Measurements from ENCODE around the gene SHISA2. TPM values are rescaled to one million over a fixed set of nuclear protein-coding genes. Genes with fewer than 3 reads are reported as not detected.

The SHISA2 gene
- total RNA-seq, 1 donor = 0.90 TPM

DNA sequence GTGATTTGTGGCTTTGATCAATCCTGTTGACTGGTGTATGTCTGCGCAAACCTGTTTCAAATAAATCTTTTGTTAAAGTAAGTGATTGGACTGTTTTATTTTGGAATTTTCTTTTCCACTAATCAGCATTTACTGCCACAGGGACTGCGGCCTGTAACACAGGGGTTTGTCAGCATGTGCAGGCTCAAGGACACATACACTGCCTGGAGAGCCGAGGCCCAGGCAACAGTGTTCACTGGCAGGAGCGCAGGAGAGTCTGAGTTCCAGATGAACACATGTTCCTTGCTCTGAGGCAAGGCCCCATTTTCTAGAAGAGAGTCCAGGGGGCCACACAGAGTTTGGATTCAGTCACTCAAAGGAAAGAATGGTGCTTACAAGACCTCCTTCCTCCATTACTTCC lies 26.0 kb downstream of the SHISA2 start:
- DNase-seq (ENCODE audit: low read depth) = no peak
- TF ChIP-seq, protein P1, sequence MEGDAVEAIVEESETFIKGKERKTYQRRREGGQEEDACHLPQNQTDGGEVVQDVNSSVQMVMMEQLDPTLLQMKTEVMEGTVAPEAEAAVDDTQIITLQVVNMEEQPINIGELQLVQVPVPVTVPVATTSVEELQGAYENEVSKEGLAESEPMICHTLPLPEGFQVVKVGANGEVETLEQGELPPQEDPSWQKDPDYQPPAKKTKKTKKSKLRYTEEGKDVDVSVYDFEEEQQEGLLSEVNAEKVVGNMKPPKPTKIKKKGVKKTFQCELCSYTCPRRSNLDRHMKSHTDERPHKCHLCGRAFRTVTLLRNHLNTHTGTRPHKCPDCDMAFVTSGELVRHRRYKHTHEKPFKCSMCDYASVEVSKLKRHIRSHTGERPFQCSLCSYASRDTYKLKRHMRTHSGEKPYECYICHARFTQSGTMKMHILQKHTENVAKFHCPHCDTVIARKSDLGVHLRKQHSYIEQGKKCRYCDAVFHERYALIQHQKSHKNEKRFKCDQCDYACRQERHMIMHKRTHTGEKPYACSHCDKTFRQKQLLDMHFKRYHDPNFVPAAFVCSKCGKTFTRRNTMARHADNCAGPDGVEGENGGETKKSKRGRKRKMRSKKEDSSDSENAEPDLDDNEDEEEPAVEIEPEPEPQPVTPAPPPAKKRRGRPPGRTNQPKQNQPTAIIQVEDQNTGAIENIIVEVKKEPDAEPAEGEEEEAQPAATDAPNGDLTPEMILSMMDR (IDR thresholded peaks at IDR 0.05; ENCODE audit: insufficient read depth, low read length) = no peak
- H3K4me3 ChIP-seq (ENCODE audit: low read depth, low read length) = no peak overlapping the region

DNA sequence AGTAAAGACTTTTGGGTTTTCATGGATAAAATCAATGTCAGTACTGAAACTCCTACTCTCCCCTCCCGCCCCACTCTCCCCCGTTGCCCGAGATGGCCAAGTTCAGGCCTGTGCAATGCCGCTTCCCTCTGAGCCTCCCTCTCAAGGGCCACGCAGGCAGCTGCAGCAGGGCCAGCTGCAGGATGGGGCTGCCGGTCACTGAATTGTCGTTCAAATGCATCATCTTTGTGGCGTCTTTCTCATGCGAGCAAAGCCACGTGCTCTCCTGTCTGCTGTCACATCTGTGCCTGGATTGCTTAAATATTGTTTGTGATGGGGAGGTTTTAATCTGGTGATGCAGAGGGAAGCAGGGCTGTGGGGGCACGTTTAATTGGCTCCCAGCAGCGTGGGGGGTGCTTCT lies 26.6 kb downstream of the SHISA2 start:
- TF ChIP-seq, protein P1 (IDR thresholded peaks at IDR 0.05; ENCODE audit: insufficient read depth, low read length) = no peak
- DNase-seq (ENCODE audit: low read depth) = no peak

DNA sequence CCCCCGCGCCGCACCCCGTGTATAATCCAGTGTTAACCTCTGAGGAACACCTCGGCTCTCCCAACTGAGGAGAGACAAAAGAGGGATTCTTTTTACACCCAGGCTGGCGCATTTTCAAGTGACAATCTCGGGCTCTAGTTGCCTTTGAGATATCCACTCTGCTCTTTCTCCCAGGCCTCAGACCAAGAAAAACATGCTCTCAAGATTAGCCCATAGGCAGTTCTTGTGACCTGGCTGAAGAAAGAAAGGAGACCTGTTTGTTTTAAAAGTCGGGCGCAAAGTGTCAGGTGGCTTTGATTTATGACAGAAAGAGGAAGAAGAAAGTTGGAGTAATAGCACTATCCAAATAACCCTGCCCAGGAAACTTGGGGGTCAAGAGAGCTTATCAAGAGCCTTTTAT lies 27.3 kb downstream of the SHISA2 start:
- TF ChIP-seq, protein P1 (IDR thresholded peaks at IDR 0.05; ENCODE audit: insufficient read depth, low read length) = no peak
- DNase-seq (ENCODE audit: low read depth) = peak; percentile 28
- H3K4me3 ChIP-seq (ENCODE audit: low read depth, low read length) = no peak overlapping the region

More for the DNA sequence above, 26.6 kb downstream of the SHISA2 start:
- no peak overlapping the region for H3K4me3 ChIP-seq (ENCODE audit: low read depth, low read length)

DNA sequence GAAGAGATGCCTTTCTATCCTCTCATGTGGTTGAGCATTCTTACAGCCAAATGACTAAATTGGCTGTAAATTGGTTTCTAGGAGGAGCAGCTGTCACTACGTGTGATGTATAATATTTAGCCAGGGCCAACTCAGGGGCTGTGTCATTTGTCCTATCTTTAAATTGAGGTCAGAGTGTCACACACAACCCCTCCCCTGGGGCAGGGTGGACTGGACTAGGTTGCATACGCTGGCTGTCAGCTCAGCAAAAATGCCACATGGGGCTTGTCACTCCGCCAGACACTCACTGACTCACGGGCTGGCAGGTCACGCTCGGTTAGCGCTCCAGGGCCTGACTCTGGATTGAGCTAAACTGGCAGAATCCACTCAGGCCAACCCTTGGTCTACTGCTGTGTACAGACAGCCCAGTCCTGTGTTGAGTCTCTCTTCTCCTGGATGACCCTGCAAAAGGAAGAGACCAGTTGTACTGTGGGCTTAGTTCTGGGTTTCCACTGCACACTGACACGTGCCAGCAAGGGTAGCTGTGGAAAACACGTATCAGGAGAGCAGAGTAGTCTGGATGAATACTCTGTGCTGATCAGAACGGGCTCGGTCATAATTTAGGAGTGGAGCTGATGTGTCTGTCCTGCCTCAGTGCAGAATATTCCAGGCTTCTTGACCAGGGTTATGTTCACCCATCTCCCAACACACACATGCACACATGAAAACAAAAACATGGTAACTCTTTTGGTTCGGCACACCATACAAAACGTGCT lies 29.1 kb downstream of the SHISA2 start:
- DNase-seq (ENCODE audit: low read depth) = peak; percentile 61
- no peak overlapping the region for H3K4me3 ChIP-seq (ENCODE audit: low read depth, low read length)
- TF ChIP-seq, protein P1 (IDR thresholded peaks at IDR 0.05; ENCODE audit: insufficient read depth, low read length) = no peak

DNA sequence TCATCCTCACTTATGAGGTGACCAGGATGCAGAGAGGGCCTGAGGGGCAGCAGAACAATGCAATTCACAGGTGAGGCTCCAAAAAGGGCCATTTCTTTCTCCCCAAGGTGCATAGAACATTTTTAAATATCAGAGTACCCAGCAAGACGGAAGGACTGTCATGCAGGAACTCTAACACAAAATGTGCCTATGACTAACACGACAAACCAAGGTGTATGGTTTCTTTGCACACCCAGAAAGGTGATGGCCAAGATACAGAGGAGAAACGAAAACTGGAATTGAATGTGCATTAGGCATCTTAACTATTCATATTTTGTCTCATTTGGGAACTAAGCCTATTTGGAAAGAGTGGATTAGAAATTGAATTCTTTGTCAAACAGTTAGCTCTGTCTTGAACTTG lies 29.9 kb downstream of the SHISA2 start:
- H3K4me3 ChIP-seq (ENCODE audit: low read depth, low read length) = no peak overlapping the region
- TF ChIP-seq, protein P1 (IDR thresholded peaks at IDR 0.05; ENCODE audit: insufficient read depth, low read length) = no peak
- DNase-seq (ENCODE audit: low read depth) = no peak

DNA sequence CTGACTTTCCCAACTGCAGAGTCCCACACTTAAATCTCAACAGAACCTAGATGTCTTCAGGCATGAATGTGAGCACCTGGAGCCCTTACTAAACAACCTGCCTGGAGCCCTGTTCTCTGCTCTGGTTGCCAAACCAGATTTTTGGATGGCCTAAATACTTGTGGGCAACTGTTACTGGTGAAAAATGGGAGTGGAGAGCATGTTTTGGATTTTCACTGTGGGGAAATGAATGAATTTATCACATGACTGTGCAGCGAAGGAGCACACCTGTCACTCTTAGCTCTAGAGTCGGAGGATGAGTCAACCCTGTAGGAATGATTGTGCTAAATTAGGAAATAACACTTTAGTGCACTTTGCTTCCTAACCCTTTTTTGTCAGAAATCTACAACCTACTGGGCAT lies 30.3 kb downstream of the SHISA2 start:
- TF ChIP-seq, protein P1 (IDR thresholded peaks at IDR 0.05; ENCODE audit: insufficient read depth, low read length) = no peak
- no peak overlapping the region for H3K4me3 ChIP-seq (ENCODE audit: low read depth, low read length)
- no peak for DNase-seq (ENCODE audit: low read depth)

DNA sequence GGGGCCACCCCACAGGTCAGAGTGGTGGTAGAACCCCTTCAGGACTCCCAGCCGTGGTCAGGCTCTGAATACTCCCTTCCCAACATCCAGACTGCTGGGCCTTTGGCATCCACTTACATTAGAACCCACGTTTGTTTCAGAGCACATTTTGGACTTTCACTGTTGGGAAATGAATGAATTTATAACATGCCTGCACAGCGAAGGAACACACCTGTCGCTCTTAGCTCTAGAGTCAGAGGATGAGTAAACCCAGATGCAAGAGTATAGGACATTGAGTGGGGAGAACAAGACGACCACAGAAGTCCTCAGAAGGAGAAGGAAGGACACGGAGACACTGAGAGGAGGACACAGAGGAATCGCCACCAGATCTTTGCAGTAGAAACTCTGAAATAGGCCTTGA lies 30.9 kb downstream of the SHISA2 start:
- DNase-seq (ENCODE audit: low read depth) = no peak
- TF ChIP-seq, protein P1 (IDR thresholded peaks at IDR 0.05; ENCODE audit: insufficient read depth, low read length) = no peak
- H3K4me3 ChIP-seq (ENCODE audit: low read depth, low read length) = no peak overlapping the region

Measured in fibroblast of the aortic adventitia (primary cell).